HG02759 (cell line): ENCODE results near the gene IQGAP2.

Experiments
- ATAC-seq: cut with Tn5 transposase; IDR thresholded peaks from one replicate; pipeline ENCODE4 v1.9.1; 2021; ENCODE audit warnings: mild to moderate bottlenecking, moderate library complexity; ENCODE audit not compliant: unreplicated experiment

Gene IQGAP2

DNA sequence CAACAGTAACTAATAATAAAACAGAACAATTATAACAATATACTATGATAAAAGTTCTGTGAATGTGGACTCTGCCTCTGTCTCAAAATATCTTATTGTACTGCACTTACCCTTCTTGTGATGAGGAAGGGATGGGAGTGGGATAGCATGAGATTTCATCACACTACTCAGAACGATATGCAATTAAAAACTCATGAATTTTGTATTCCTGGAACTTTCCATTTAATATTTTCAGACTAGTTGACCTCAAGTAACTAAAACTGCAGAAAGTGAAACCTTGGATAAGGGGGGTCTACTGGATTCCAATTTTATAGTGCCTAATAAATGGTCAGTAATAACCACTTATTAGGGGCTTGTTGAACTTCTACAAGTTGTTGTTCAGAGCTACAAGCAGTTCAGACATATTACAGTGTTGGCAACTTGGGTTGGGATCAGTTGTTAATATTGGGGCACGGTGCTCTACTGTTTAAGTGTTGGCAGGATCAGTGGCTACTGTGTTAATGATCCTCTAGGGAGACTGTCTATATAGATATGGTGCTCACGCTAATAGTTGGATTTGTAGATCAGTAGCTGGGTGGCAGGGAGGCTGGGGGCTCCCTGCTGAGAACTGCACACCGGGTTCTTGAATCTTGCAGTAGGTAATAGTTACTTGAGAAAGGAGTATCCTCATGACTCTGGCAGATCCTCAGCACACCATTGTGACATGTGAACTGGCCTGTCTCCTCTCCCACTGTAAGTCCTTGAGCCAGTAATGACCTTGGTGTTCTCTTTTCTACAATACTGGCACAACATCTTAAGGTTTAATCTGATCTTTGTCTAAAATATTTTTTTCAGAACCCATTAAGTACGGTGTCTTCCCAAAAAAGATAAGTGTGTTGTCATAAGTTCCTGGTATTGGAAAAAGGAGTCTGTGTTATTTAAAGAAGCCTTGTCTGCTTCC is 158.1 kb downstream of the IQGAP2 start:
- ATAC-seq = no peak

DNA sequence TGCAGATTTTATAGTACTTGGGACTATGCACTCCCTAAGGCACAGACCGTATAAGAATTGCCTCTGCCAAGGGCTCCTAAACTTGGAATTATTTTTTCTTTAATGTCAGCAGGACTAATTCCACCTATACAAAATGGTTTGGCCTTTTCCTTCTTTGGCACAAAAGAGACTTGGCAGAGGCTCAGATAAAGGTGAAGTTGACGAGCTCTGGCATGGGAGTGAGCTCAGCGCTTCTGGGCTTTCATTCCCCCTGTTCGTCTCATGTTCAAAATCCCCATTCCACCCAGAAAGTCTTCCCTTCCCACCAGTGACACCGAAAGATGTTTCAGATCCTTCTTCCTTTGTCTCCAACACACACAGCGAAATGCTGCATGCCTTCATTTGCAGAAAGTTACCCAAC is 158.9 kb downstream of the IQGAP2 start:
- ATAC-seq = no peak

GRCh38 chr5:76565009-76565408 is 161.9 kb downstream of the IQGAP2 start:
- no peak for ATAC-seq

- no peak for ATAC-seq
Measured at GRCh38 chr5:76570153-76570552, 167.1 kb downstream of the IQGAP2 start.

DNA sequence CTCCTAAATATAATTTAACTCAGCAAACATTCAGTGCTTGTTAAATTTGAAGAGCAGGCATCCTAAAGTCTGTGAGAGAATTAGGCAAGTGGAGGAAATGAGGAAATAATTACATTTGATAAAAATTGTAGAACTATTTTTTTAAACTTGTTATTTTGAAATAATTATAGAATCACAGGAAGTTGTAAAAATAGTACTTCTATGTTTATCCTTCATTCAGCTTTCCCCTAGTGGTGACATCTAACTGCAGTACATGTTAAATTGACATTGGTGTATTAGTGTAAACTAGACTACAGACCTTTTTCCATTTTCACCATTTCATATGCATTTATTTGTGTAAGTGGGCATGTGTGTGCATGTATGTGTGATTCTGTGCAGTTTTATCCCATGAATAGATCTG is 168.5 kb downstream of the IQGAP2 start:
- ATAC-seq = no peak

DNA sequence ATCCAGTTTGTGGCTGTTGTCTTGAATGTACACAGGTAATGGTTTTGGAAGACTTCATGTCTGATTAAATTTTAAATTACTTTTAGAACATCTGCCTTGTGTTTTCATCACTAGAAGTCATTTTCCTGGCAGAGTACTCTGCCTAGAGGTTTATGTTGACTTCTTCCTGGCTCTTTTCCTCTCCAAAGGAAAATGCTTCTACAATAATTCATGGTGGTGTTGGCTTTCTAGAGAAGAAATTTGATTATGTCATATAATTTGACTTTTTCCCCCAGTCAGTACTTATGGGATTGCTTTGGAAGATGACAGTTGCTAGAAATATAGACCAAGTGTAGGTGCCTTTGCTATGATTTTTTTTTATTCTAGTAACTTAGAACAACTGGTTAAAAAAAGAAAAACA is 173.4 kb downstream of the IQGAP2 start:
- ATAC-seq = no peak

DNA sequence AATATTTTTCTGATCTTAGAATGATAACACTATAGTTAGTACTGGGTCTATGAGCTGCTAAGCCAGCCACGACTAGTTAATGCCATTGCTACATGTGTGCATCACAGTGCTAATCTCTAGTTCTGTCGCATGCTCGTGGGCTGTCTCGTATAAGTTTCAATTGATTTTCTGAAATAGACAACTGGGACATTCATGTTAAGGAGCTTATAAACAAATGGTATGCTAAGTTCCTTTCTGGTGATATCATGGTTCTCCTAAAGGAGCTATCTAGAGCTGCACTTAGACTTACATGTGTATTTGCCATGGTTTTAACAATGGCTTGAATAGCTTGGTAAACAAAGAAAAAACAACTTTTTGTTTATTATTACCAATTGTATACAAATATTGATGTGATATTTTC is 173.9 kb downstream of the IQGAP2 start:
- ATAC-seq = no peak

DNA sequence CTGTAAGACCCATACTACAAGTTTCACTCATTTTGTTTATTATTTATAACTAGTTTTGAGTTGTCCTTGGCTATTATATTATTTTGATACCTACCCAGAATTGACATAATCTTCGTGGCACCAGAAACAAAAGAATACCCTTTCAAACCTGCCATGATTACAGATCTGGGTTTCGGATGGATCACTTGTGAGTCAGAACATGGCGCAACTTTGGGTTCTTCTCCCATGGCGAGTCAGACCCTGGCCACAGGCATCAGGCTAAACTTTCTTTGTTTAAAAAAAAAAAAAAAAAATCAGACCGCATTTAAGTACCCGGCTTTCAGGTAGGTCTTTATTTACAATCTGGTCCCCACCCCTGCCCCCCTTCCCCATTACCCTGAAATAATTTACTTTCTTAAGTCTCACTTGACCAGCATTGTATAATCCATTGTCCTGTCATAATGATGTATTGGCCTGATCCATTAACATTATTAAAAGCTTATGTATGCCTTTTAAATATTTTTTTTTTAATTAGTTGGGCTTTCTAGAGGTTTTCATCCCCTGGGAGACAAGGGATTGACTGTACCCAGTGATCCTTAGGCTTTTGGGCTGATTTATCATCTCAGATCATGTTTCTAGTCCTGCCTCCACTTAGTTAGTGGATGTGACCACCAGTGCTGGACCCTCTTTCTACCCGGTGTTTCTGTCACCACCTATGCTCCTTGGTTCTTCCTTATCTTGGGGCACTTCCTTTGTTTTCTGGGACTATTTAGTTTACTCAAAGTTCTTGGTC is 176.3 kb downstream of the IQGAP2 start:
- ATAC-seq = no peak

DNA sequence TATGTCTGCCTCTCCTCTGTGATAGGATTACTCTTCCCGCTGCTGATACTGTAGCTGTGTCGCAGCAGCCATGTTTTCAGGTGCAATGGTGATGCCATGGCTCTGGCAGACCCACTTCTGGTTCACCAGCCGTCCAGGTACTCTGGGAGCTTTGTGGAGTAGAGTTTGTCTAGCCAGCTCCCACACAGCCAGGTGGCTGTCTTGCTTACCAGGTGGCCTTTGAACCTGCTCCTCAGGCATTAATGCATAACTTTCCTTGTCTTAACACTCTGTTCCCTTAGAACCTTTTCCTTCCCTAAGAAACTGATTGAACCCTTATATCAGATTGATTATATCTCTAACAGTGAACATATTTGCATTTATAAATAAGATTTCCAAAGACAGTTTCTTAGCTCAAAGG is 177.9 kb downstream of the IQGAP2 start:
- no peak for ATAC-seq

GRCh38 chr5:76582230-76583162 is 179.4 kb downstream of the IQGAP2 start:
- ATAC-seq = peak; percentile 93

- no peak for ATAC-seq
Measured at GRCh38 chr5:76583163-76584047, 180.3 kb downstream of the IQGAP2 start.

GRCh38 chr5:76585783-76586217 is 182.7 kb downstream of the IQGAP2 start:
- no peak for ATAC-seq

DNA sequence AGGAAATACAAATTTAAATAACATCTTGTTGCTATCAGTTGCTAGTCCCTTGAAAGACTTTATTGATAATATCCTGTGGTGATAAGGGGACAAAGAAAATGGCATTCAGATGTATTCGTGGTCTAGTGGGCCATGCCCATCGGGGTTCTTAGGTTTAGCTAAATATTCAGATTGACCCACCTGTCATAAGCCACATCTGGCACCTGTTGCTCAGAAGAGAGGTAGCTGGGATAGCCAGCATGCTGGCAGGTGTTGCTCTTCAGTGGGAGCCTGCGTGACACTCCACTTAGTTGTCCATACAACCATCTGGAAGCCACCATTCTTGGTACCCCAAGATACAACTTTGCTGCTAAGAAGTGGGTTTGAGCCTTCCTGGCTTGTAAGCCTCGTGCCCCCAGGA is 183.4 kb downstream of the IQGAP2 start:
- no peak for ATAC-seq

- ATAC-seq = peak; percentile 93
Measured at GRCh38 chr5:76590027-76590426, 186.9 kb downstream of the IQGAP2 start.

- no peak for ATAC-seq
Measured at GRCh38 chr5:76591366-76591765, 188.3 kb downstream of the IQGAP2 start.

- no peak for ATAC-seq
Measured at GRCh38 chr5:76592692-76593091, 189.6 kb downstream of the IQGAP2 start.

DNA sequence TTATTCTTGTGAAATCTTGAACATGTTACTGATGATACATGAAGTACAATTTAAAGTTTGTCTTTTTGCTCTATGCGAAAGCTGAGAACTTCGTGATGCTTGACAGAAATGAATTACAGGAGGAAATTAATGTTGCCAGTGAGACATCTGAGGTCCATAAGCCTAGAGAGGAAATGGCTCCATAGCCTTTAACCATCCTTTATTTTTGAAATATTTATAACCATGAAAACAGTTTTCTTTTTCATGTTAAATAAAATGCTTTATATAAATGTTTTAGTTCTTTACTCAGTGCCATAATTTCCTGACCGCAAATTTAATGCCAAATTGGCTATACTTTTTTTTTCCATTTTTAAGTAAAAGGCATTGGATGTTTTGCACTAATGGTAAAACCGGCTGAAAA is 191.0 kb downstream of the IQGAP2 start:
- ATAC-seq = no peak

GRCh38 chr5:76595755-76596481 is 192.8 kb downstream of the IQGAP2 start:
- no peak for ATAC-seq

GRCh38 chr5:76598531-76598930 is 195.4 kb downstream of the IQGAP2 start:
- ATAC-seq = no peak
